ENCODE results near the gene GALNT14. TPM values are rescaled to one million over a fixed set of nuclear protein-coding genes. Genes with fewer than 3 reads are reported as not detected.

GALNT14 gene
- total and polyA plus RNA-seq, 10 of the 15 experiments (the other 5 are each of a cell fraction or from before 2014, with no cell fraction given) = 3.7 to 17.8 (median 6.0) TPM

DNA sequence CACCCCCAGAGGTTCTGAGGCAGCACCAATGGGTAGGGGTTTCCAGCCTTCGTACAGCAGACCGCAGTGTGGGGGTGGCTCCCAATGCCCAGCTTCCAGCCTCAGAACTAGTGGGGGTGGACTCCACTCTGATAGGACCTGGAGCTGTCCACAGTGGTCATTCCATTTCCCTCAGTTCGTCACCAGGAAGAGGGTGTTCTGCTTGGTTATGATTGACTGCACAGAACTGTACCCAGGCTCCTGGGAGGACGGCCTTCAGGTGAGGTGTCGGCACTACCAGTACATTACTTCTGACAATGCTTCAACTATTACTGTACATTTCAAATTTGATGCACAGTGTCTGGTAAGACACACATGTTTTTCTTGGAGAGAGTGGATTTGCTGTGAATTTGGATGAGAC lies 180.6 kb downstream of the GALNT14 start:
- ATAC-seq (no peak), FAIRE-seq (no peak), DNase-seq (ENCODE audit: low read depth, low spot score) (no peak)
- TF ChIP-seq POU2F2 (IDR thresholded peaks at IDR 0.05; ENCODE audit: borderline replicate concordance, low read depth, low read length) = no peak
- TF ChIP-seq RB1 (IDR thresholded peaks at IDR 0.05; ENCODE audit: borderline replicate concordance) = no peak
- TF ChIP-seq STAT3 (IDR thresholded peaks at IDR 0.05; ENCODE audit: low read depth, low read length) = no peak
- TF ChIP-seq CHD1 (IDR thresholded peaks at IDR 0.05; ENCODE audit: low read depth, low read length) = no peak
- TF ChIP-seq TAF1 (IDR thresholded peaks at IDR 0.05; ENCODE audit: borderline replicate concordance, low read depth, low read length) = no peak
- no peak for TF ChIP-seq PAX5 (IDR thresholded peaks at IDR 0.05; ENCODE audit: borderline replicate concordance, low read depth, low read length)
- TF ChIP-seq FOXM1 (IDR thresholded peaks at IDR 0.05; ENCODE audit: low read depth, low read length) = no peak
- no peak for TF ChIP-seq IRF4 (IDR thresholded peaks at IDR 0.05; ENCODE audit: low read depth, low read length)
- Histone ChIP-seq H3K4me2 (ENCODE audit: control insufficient read depth, insufficient read depth) (no peak overlapping the region), H3K79me2 (ENCODE audit: control insufficient read depth, insufficient read depth, low read length) (no peaks in the 10 kb centered on the region), H3K9ac (ENCODE audit: control insufficient read depth, insufficient read depth, low read length) (no peak overlapping the region), H2AFZ (ENCODE audit: control insufficient read depth, low read depth, low read length) (no peak overlapping the region), H3K9me3 (replicated peaks; ENCODE audit: control insufficient read depth, insufficient read depth, low read length) (no peaks in the 10 kb centered on the region), H3K4me1 (ENCODE audit: control insufficient read depth, insufficient read depth, low read length) (no peaks in the 10 kb centered on the region), H3K4me3 (no peak overlapping the region), H3K27ac (ENCODE audit: control insufficient read depth, insufficient read depth) (no peak overlapping the region), H4K20me1 (ENCODE audit: control insufficient read depth, insufficient read depth) (no peaks in the 10 kb centered on the region), H3K36me3 (ENCODE audit: control insufficient read depth in 2 of 2, insufficient read depth in 2 of 2, low read length in 1 of 2) (no peaks in the 10 kb centered on the region), H3K27me3 (replicated peaks in 1 of 2; ENCODE audit: control insufficient read depth in 2 of 2, insufficient read depth in 2 of 2, low read length in 1 of 2) (no peaks in the 10 kb centered on the region; a peak in 1 of 4 replicates)
- no TSS peak for BruUV-seq (replicated peaks)
- ChIA-PET POLR2A (no interaction called here), SMC1A (ENCODE audit: uncharacterized antibody, unreplicated experiment) (interaction anchor here (1.5 kb wide), 1 partner anchor 9 kb away, joined by 3 read pairs; no protein-coding TSS in a partner anchor), RAD21 (ENCODE audit: unreplicated experiment) (no interaction called here), CTCF (no interaction called here)
- in situ Hi-C loops (cut with MboI) = no loop called here
- WGBS (ENCODE audit: insufficient coverage, insufficient replicate concordance, low lambda C conversion rate, missing lambda C conversion rate) = 57% methylated on average over 5 of the region's 5 CpGs
- intact Hi-C loops (cut with micrococcal nuclease; ENCODE audit: unreplicated experiment) = no loop called here

DNA sequence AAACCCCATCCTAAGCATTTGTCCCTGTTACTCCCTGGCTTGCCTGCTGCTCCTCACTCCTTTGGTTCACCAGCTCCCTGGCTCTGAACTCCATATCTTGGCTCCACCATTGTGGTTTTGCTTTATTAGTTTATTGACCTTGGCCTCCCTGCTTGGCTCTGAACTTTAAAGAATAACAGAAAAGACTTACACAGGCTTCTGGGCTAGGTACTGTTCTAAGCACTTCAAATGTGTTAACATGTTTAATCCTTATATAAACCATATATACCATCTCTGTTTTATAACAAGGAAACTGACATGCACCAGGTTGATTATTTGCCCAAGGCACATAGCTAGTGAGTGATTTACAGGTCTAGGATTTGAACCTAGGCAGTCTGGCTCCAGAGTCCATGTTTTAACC lies 181.2 kb downstream of the GALNT14 start:
- Histone ChIP-seq H3K4me2 (ENCODE audit: control insufficient read depth, insufficient read depth) (no peak overlapping the region), H3K9me3 (replicated peaks; ENCODE audit: control insufficient read depth, insufficient read depth, low read length) (no peaks in the 10 kb centered on the region), H3K4me3 (no peak overlapping the region), H2AFZ (ENCODE audit: control insufficient read depth, low read depth, low read length) (no peak overlapping the region), H4K20me1 (ENCODE audit: control insufficient read depth, insufficient read depth) (no peaks in the 10 kb centered on the region), H3K36me3 (ENCODE audit: control insufficient read depth in 2 of 2, insufficient read depth in 2 of 2, low read length in 1 of 2) (no peaks in the 10 kb centered on the region), H3K27me3 (replicated peaks in 1 of 2; ENCODE audit: control insufficient read depth in 2 of 2, insufficient read depth in 2 of 2, low read length in 1 of 2) (no peaks in the 10 kb centered on the region; a peak in 1 of 4 replicates), H3K4me1 (ENCODE audit: control insufficient read depth, insufficient read depth, low read length) (no peaks in the 10 kb centered on the region), H3K9ac (ENCODE audit: control insufficient read depth, insufficient read depth, low read length) (no peak overlapping the region), H3K27ac (ENCODE audit: control insufficient read depth, insufficient read depth) (no peak overlapping the region), H3K79me2 (ENCODE audit: control insufficient read depth, insufficient read depth, low read length) (no peaks in the 10 kb centered on the region)
- TF ChIP-seq, protein P1, sequence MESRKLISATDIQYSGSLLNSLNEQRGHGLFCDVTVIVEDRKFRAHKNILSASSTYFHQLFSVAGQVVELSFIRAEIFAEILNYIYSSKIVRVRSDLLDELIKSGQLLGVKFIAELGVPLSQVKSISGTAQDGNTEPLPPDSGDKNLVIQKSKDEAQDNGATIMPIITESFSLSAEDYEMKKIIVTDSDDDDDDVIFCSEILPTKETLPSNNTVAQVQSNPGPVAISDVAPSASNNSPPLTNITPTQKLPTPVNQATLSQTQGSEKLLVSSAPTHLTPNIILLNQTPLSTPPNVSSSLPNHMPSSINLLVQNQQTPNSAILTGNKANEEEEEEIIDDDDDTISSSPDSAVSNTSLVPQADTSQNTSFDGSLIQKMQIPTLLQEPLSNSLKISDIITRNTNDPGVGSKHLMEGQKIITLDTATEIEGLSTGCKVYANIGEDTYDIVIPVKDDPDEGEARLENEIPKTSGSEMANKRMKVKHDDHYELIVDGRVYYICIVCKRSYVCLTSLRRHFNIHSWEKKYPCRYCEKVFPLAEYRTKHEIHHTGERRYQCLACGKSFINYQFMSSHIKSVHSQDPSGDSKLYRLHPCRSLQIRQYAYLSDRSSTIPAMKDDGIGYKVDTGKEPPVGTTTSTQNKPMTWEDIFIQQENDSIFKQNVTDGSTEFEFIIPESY (IDR thresholded peaks at IDR 0.05) = no peak
- TF ChIP-seq RFX5 (IDR thresholded peaks at IDR 0.05; ENCODE audit: low read depth, low read length) = no peak
- TF ChIP-seq ZBED1 (IDR thresholded peaks at IDR 0.05; ENCODE audit: borderline replicate concordance) = no peak
- TF ChIP-seq YY1 (IDR thresholded peaks at IDR 0.05; ENCODE audit: low read depth, low read length) = no peak
- ChIA-PET SMC1A (ENCODE audit: uncharacterized antibody, unreplicated experiment) (interaction anchor here (1.5 kb wide), 1 partner anchor 9 kb away, joined by 3 read pairs; no protein-coding TSS in a partner anchor), CTCF (no interaction called here), POLR2A (no interaction called here), RAD21 (ENCODE audit: unreplicated experiment) (no interaction called here)
- DNase-seq (ENCODE audit: low read depth, low spot score) (no peak), FAIRE-seq (no peak), ATAC-seq (no peak)
- intact Hi-C loops (cut with micrococcal nuclease; ENCODE audit: unreplicated experiment) = no loop called here
- in situ Hi-C loops (cut with MboI) = no loop called here
- no TSS peak for BruUV-seq (replicated peaks)
